Measurements from ENCODE around the gene GRK1.

GRK1 gene

GRCh38 chr13:113764793-113765563 lies 98.0 kb downstream of the GRK1 start:
- peaks cover 19% of the 10 kb centered on the region for H3K27me3 ChIP-seq (ENCODE audit: control insufficient read depth, insufficient read depth, low read length)
- no peaks in the 10 kb centered on the region for H3K36me3 ChIP-seq (ENCODE audit: control insufficient read depth, insufficient read depth, low read length)
- no peak overlapping the region for H3K9ac ChIP-seq (ENCODE audit: low read depth, low read length)
- no peak overlapping the region for H3K4me3 ChIP-seq (ENCODE audit: low read depth, low read length)
- H3K9me3 ChIP-seq (ENCODE audit: control insufficient read depth, insufficient read depth, low read length) = no peaks in the 10 kb centered on the region
- H3K4me1 ChIP-seq (ENCODE audit: control insufficient read depth, insufficient read depth, low read length) = no peaks in the 10 kb centered on the region

- Histone ChIP-seq H3K36me3 (ENCODE audit: control insufficient read depth, insufficient read depth, low read length) (no peaks in the 10 kb centered on the region), H3K4me3 (ENCODE audit: low read depth, low read length) (no peak overlapping the region), H3K9ac (ENCODE audit: low read depth, low read length) (no peak overlapping the region), H3K27me3 (ENCODE audit: control insufficient read depth, insufficient read depth, low read length) (peaks cover 14% of the 10 kb centered on the region), H3K9me3 (ENCODE audit: control insufficient read depth, insufficient read depth, low read length) (no peaks in the 10 kb centered on the region), H3K4me1 (ENCODE audit: control insufficient read depth, insufficient read depth, low read length) (no peaks in the 10 kb centered on the region)
Measured at GRCh38 chr13:113765564-113765910, 98.5 kb downstream of the GRK1 start.

GRCh38 chr13:113766035-113766800 lies 99.2 kb downstream of the GRK1 start:
- no peaks in the 10 kb centered on the region for H3K4me1 ChIP-seq (ENCODE audit: control insufficient read depth, insufficient read depth, low read length)
- H3K9me3 ChIP-seq (ENCODE audit: control insufficient read depth, insufficient read depth, low read length) = no peaks in the 10 kb centered on the region
- no peak overlapping the region for H3K9ac ChIP-seq (ENCODE audit: low read depth, low read length)
- no peaks in the 10 kb centered on the region for H3K36me3 ChIP-seq (ENCODE audit: control insufficient read depth, insufficient read depth, low read length)
- no peak overlapping the region for H3K4me3 ChIP-seq (ENCODE audit: low read depth, low read length)
- H3K27me3 ChIP-seq (ENCODE audit: control insufficient read depth, insufficient read depth, low read length) = peaks cover 7% of the 10 kb centered on the region

GRCh38 chr13:113767366-113767765 lies 100.3 kb downstream of the GRK1 start:
- no peaks in the 10 kb centered on the region for H3K9me3 ChIP-seq (ENCODE audit: control insufficient read depth, insufficient read depth, low read length)
- no peaks in the 10 kb centered on the region for H3K4me1 ChIP-seq (ENCODE audit: control insufficient read depth, insufficient read depth, low read length)
- H3K36me3 ChIP-seq (ENCODE audit: control insufficient read depth, insufficient read depth, low read length) = no peaks in the 10 kb centered on the region
- no peak overlapping the region for H3K9ac ChIP-seq (ENCODE audit: low read depth, low read length)
- no peak overlapping the region for H3K4me3 ChIP-seq (ENCODE audit: low read depth, low read length)
- H3K27me3 ChIP-seq (ENCODE audit: control insufficient read depth, insufficient read depth, low read length) = no peaks in the 10 kb centered on the region

- no peak overlapping the region for H3K4me3 ChIP-seq (ENCODE audit: low read depth, low read length)
- no peaks in the 10 kb centered on the region for H3K4me1 ChIP-seq (ENCODE audit: control insufficient read depth, insufficient read depth, low read length)
- H3K9me3 ChIP-seq (ENCODE audit: control insufficient read depth, insufficient read depth, low read length) = no peaks in the 10 kb centered on the region
- no peak overlapping the region for H3K9ac ChIP-seq (ENCODE audit: low read depth, low read length)
- H3K27me3 ChIP-seq (ENCODE audit: control insufficient read depth, insufficient read depth, low read length) = no peaks in the 10 kb centered on the region
- H3K36me3 ChIP-seq (ENCODE audit: control insufficient read depth, insufficient read depth, low read length) = no peaks in the 10 kb centered on the region
Measured at GRCh38 chr13:113768018-113768905, 101.2 kb downstream of the GRK1 start.

- H3K9ac ChIP-seq (ENCODE audit: low read depth, low read length) = no peak overlapping the region
- no peaks in the 10 kb centered on the region for H3K36me3 ChIP-seq (ENCODE audit: control insufficient read depth, insufficient read depth, low read length)
Measured at GRCh38 chr13:113769106-113769505, 102.1 kb downstream of the GRK1 start.

GRCh38 chr13:113769881-113770280 lies 102.9 kb downstream of the GRK1 start:
- Histone ChIP-seq H3K36me3 (ENCODE audit: control insufficient read depth, insufficient read depth, low read length) (no peaks in the 10 kb centered on the region), H3K9ac (ENCODE audit: low read depth, low read length) (no peak overlapping the region), H3K27me3 (ENCODE audit: control insufficient read depth, insufficient read depth, low read length) (no peaks in the 10 kb centered on the region), H3K4me1 (ENCODE audit: control insufficient read depth, insufficient read depth, low read length) (no peaks in the 10 kb centered on the region), H3K9me3 (ENCODE audit: control insufficient read depth, insufficient read depth, low read length) (no peaks in the 10 kb centered on the region), H3K4me3 (ENCODE audit: low read depth, low read length) (no peak overlapping the region)

More at GRCh38 chr13:113769106-113769505, 102.1 kb downstream of the GRK1 start:
- H3K9me3 ChIP-seq (ENCODE audit: control insufficient read depth, insufficient read depth, low read length) = no peaks in the 10 kb centered on the region
- no peaks in the 10 kb centered on the region for H3K4me1 ChIP-seq (ENCODE audit: control insufficient read depth, insufficient read depth, low read length)
- no peaks in the 10 kb centered on the region for H3K27me3 ChIP-seq (ENCODE audit: control insufficient read depth, insufficient read depth, low read length)
- H3K4me3 ChIP-seq (ENCODE audit: low read depth, low read length) = no peak overlapping the region

GRCh38 chr13:113770441-113770840 lies 103.4 kb downstream of the GRK1 start:
- Histone ChIP-seq H3K9me3 (ENCODE audit: control insufficient read depth, insufficient read depth, low read length) (no peaks in the 10 kb centered on the region), H3K4me3 (ENCODE audit: low read depth, low read length) (no peak overlapping the region), H3K27me3 (ENCODE audit: control insufficient read depth, insufficient read depth, low read length) (no peaks in the 10 kb centered on the region), H3K4me1 (ENCODE audit: control insufficient read depth, insufficient read depth, low read length) (no peaks in the 10 kb centered on the region), H3K9ac (ENCODE audit: low read depth, low read length) (no peak overlapping the region), H3K36me3 (ENCODE audit: control insufficient read depth, insufficient read depth, low read length) (no peaks in the 10 kb centered on the region)

GRCh38 chr13:113770937-113771336 lies 103.9 kb downstream of the GRK1 start:
- Histone ChIP-seq H3K36me3 (ENCODE audit: control insufficient read depth, insufficient read depth, low read length) (no peaks in the 10 kb centered on the region), H3K4me1 (ENCODE audit: control insufficient read depth, insufficient read depth, low read length) (no peaks in the 10 kb centered on the region), H3K9me3 (ENCODE audit: control insufficient read depth, insufficient read depth, low read length) (no peaks in the 10 kb centered on the region), H3K4me3 (ENCODE audit: low read depth, low read length) (no peak overlapping the region), H3K9ac (ENCODE audit: low read depth, low read length) (no peak overlapping the region), H3K27me3 (ENCODE audit: control insufficient read depth, insufficient read depth, low read length) (no peaks in the 10 kb centered on the region)

GRCh38 chr13:113771709-113772331 lies 104.8 kb downstream of the GRK1 start:
- Histone ChIP-seq H3K27me3 (ENCODE audit: control insufficient read depth, insufficient read depth, low read length) (no peaks in the 10 kb centered on the region), H3K36me3 (ENCODE audit: control insufficient read depth, insufficient read depth, low read length) (no peaks in the 10 kb centered on the region), H3K9me3 (ENCODE audit: control insufficient read depth, insufficient read depth, low read length) (no peaks in the 10 kb centered on the region), H3K4me3 (ENCODE audit: low read depth, low read length) (no peak overlapping the region), H3K9ac (ENCODE audit: low read depth, low read length) (no peak overlapping the region), H3K4me1 (ENCODE audit: control insufficient read depth, insufficient read depth, low read length) (no peaks in the 10 kb centered on the region)
